Panc1 (cell line): ENCODE data around the gene CCSER2. TPM values are rescaled to one million over a fixed set of nuclear protein-coding genes. Genes with fewer than 3 reads are reported as not detected.

Experiments used
- ATAC-seq: fragments of 200-7000 bp; cut with Tn5 transposase; 2 replicates; pipeline ENCODE4 v1.9.1; 2020; ENCODE audit warnings: mild to moderate bottlenecking, moderate library complexity
- BruUV-seq: library from RNA; stranded (reverse); fragments of 400-500 nt; replicated peaks from 2 replicates; lab custom pipeline; 2021; lab: Mats Ljungman, UMichigan
- CTCF ChIA-PET: fragments of 300-600 bp; sonication (Branson Sonifier 250); formaldehyde crosslinking; loops from one replicate; lab custom pipeline; 2022; ENCODE audit warnings: antibody characterized with exemption; lab: Charles Lee
- POLR2A ChIA-PET: fragments of 300-600 bp; sonication (Branson Sonifier 250); formaldehyde crosslinking; loops from one replicate; lab custom pipeline; 2022; ENCODE audit warnings: antibody characterized with exemption; lab: Charles Lee
- DNase-seq: peaks from one replicate; pipeline ENCODE4 v3.0.0-alpha.2; 2010; ENCODE audit warnings: low read depth, low spot score
- H3K27ac ChIP-seq: 2 replicates; pipeline ENCODE4 v1.5.1; 2011; ENCODE audit warnings: mild to moderate bottlenecking, low read length, inconsistent platforms
- H3K27me3 ChIP-seq: fragments of 200-500 bp; sonication (Bioruptor generic); 2 replicates; pipeline ENCODE4 v1.6.0; 2014; ENCODE audit warnings: low read length, inconsistent platforms; ENCODE audit not compliant: control insufficient read depth, insufficient read depth
- H3K36me3 ChIP-seq: fragments of 200-500 bp; sonication (Bioruptor generic); 2 replicates; pipeline ENCODE4 v1.5.1; 2014; ENCODE audit warnings: inconsistent platforms, mild to moderate bottlenecking, low read length, moderate library complexity; ENCODE audit not compliant: control insufficient read depth, insufficient read depth
- H3K4me1 ChIP-seq: 2 replicates; pipeline ENCODE4 v1.5.1; 2011; ENCODE audit warnings: inconsistent platforms, mild to moderate bottlenecking, low read length, moderate library complexity; ENCODE audit not compliant: control insufficient read depth, insufficient read depth
- H3K4me3 ChIP-seq, 2 experiments: 2 replicates each; pipeline ENCODE4 v1.5.1; 2011 to 2012; ENCODE audit warnings: low read depth in 2 of 2, low read length in 2 of 2, mild to moderate bottlenecking in 2 of 2, inconsistent platforms in 1 of 2, moderate library complexity in 1 of 2
- H3K9me3 ChIP-seq: fragments of 200-500 bp; sonication (Bioruptor generic); 2 replicates; pipeline ENCODE4 v1.5.1; 2014; ENCODE audit warnings: low read depth, mild to moderate bottlenecking, inconsistent platforms, low read length, moderate library complexity; ENCODE audit not compliant: control insufficient read depth, insufficient read depth
- CTCF ChIP-seq: fragments of 450-650 bp; IDR thresholded peaks from 2 replicates; pipeline ENCODE4 v1.5.1; 2017; ENCODE audit warnings: mild to moderate bottlenecking
- POLR2AphosphoS5 ChIP-seq: IDR thresholded peaks from 2 replicates; pipeline ENCODE4 v1.6.1; 2012; ENCODE audit warnings: mild to moderate bottlenecking, low read depth, low read length, moderate library complexity
- REST ChIP-seq, 2 experiments: IDR thresholded peaks; 2 replicates each; pipeline ENCODE4 v1.6.1; 2011 to 2012; ENCODE audit warnings: low read depth in 2 of 2, control low read depth in 1 of 2, low read length in 1 of 2, mild to moderate bottlenecking in 1 of 2, moderate library complexity in 1 of 2; ENCODE audit not compliant: insufficient read depth in 1 of 2
- SIN3A ChIP-seq: IDR thresholded peaks from 2 replicates; pipeline ENCODE4 v1.6.1; 2012; ENCODE audit warnings: low read depth, mild to moderate bottlenecking, low read length, moderate library complexity, borderline replicate concordance; ENCODE audit not compliant: insufficient read depth
- TCF7L2 ChIP-seq: IDR thresholded peaks from 2 replicates; pipeline ENCODE4 v1.6.1; 2011; ENCODE audit warnings: mild to moderate bottlenecking, low read depth, low read length, inconsistent platforms
- in situ Hi-C: cut with HindIII; loops from 2 replicates; pipeline ENCODE4 v1.10.0; 2016; ENCODE audit warnings: low sequenced_read_pairs, low pct_unique_long_range_greater_than_20kb
- intact Hi-C: fragments of 100-400 bp; cut with micrococcal nuclease; formaldehyde crosslinking; loops from one replicate; pipeline ENCODE4 v1.10.0; 2022; ENCODE audit not compliant: unreplicated experiment
- total RNA-seq: library from RNA; stranded (reverse); gene quantifications from one replicate; pipeline ENCODE4 v1.2.1, GENCODE V29; 2021; ENCODE audit not compliant: unreplicated experiment

The CCSER2 gene
- total RNA-seq, 1 experiment from 2014 or later, result 63.7 TPM

- Histone ChIP-seq H3K9me3 (no peaks in the 10 kb centered on the region), H3K36me3 (no peaks in the 10 kb centered on the region), H3K27me3 (peaks cover 11% of the 10 kb centered on the region), H3K4me3 (no peak overlapping the region), H3K4me1 (no peaks in the 10 kb centered on the region), H3K27ac (no peak overlapping the region)
- ATAC-seq, result no peak
- TF ChIP-seq REST (IDR thresholded peaks at IDR 0.05; ENCODE audit: insufficient read depth in 1 of 2, low read depth in 2 of 2, low read length in 1 of 2) (no peak), CTCF (no peak), SIN3A (no peak), TCF7L2 (no peak), POLR2AphosphoS5 (no peak)
- DNase-seq, result no peak
- ChIA-PET CTCF (no interaction called here), POLR2A (no interaction called here)
- in situ Hi-C loops (no loop called here), intact Hi-C loops (no loop called here)
- BruUV-seq, result no TSS peak
Measured at GRCh38 chr10:84293171-84293570, 35.2 kb upstream of the CCSER2 start.

- Histone ChIP-seq H3K27me3 (peaks cover 11% of the 10 kb centered on the region), H3K27ac (no peak overlapping the region), H3K4me3 (no peak overlapping the region), H3K4me1 (no peaks in the 10 kb centered on the region), H3K36me3 (no peaks in the 10 kb centered on the region), H3K9me3 (no peaks in the 10 kb centered on the region)
- intact Hi-C loops, result no loop called here
- no TSS peak for BruUV-seq
- ChIA-PET CTCF (no interaction called here), POLR2A (no interaction called here)
- no peak for DNase-seq
- TF ChIP-seq TCF7L2 (no peak), REST (IDR thresholded peaks at IDR 0.05; ENCODE audit: insufficient read depth in 1 of 2, low read depth in 2 of 2, low read length in 1 of 2) (no peak), SIN3A (no peak), CTCF (no peak), POLR2AphosphoS5 (no peak)
- ATAC-seq, result no peak
- in situ Hi-C loops, result no loop called here
Measured at GRCh38 chr10:84293574-84294016, 34.8 kb upstream of the CCSER2 start.
